Esophagus squamous epithelium (tissue), 5 donors: ENCODE data around the gene JAML. TPM values are rescaled to one million over a fixed set of nuclear protein-coding genes. Genes with fewer than 3 reads are reported as not detected.

Experiments used
- DNase-seq: peaks from one replicate; lab custom pipeline; 2025; lab: John Stamatoyannopoulos, UW
- H3K27ac ChIP-seq, 4 donors: fragments of 200-600 bp; sonication (generic); one replicate each; pipeline ENCODE4 v1.5.1; 2016 to 2019; ENCODE audit warnings: mild to moderate bottlenecking in 1 of 4
- H3K27me3 ChIP-seq, 4 donors: fragments of 200-600 bp; sonication (generic); 1 replicate in 3 of 4; 2 replicates in 1 of 4; pipeline versions ENCODE4 v1.5.1 to v1.6.0; 2017 to 2021; ENCODE audit warnings: antibody characterized with exemption in 1 of 4
- H3K36me3 ChIP-seq, 3 donors: fragments of 200-600 bp; sonication (generic); one replicate each; pipeline ENCODE4 v1.5.1; 2016 to 2019
- H3K4me1 ChIP-seq, 3 donors: fragments of 200-600 bp; sonication (generic); one replicate each; pipeline ENCODE4 v1.5.1; 2017 to 2019
- H3K4me3 ChIP-seq, 4 donors: fragments of 200-600 bp; sonication (generic); 1 replicate in 3 of 4; 2 replicates in 1 of 4; pipeline ENCODE4 v1.5.1; 2016 to 2019; ENCODE audit warnings: mild to moderate bottlenecking in 2 of 4, moderate library complexity in 1 of 4
- H3K9me3 ChIP-seq, 3 donors: fragments of 200-600 bp; sonication (generic); one replicate each; pipeline ENCODE4 v1.5.1; 2016 to 2019
- CTCF ChIP-seq, 6 experiments: fragments of 450-650 bp in 4 of 6; fragments of 200-600 bp in 2 of 6; sonication (generic) in 2 of 6; IDR thresholded peaks; one replicate each; pipeline ENCODE4 v1.5.1; 2016 to 2019; ENCODE audit warnings: antibody characterized with exemption in 6 of 6, mild to moderate bottlenecking in 4 of 6, moderate library complexity in 4 of 6
- POLR2A ChIP-seq, 4 donors: fragments of 450-650 bp; IDR thresholded peaks; one replicate each; pipeline ENCODE4 v1.6.1; 2017; ENCODE audit warnings: antibody characterized with exemption in 4 of 4, mild to moderate bottlenecking in 4 of 4, moderate library complexity in 3 of 4
- WGBS, 2 donors: methylation state at CpG; one replicate each; pipeline ENCODE4 v1.1.5; 2018; 5-methylcytosine and 5-hydroxymethylcytosine counted together
- intact Hi-C: fragments of 100-400 bp; cut with DNase I; formaldehyde crosslinking; loops from one replicate; pipeline ENCODE4 v1.15.0; 2022
- total RNA-seq, 4 donors: library from RNA; depleted of rRNA; stranded (reverse); fragments of >200 nt; gene quantifications; one replicate each; pipeline ENCODE4 v1.1.0, GENCODE V29; 2016
- donor health status: DM: yes; HTN: yes; CAD: no.

JAML gene
- total RNA-seq, 4 donors from 2014 or later = 2.2 to 17.9 (median 9.5) TPM

- H3K36me3 ChIP-seq = no peaks in the 10 kb centered on the region
- intact Hi-C loops = no loop called here
- no peak overlapping the region for H3K4me3 ChIP-seq
- H3K4me1 ChIP-seq = peaks cover 0 to 9% (median 0%) of the 10 kb centered on the region in 3 donors
- no peak for DNase-seq
- TF ChIP-seq POLR2A (IDR thresholded peaks at IDR 0.05) (no peak), CTCF (IDR thresholded peaks at IDR 0.05) (no peak)
- H3K27me3 ChIP-seq = peaks cover 0 to 17% (median 0%) of the 10 kb centered on the region in 4 donors
- H3K27ac ChIP-seq = peak overlapping the region in 1 of 4 donors; percentile 4
- H3K9me3 ChIP-seq = no peaks in the 10 kb centered on the region
- 57% methylated on average over 1 of the region's 1 CpG; no CpG with 5 or more reads in 1 of the 2 donors for WGBS, 2 donors
Measured at GRCh38 chr11:118219732-118220131, 5.1 kb downstream of the JAML start.

DNA sequence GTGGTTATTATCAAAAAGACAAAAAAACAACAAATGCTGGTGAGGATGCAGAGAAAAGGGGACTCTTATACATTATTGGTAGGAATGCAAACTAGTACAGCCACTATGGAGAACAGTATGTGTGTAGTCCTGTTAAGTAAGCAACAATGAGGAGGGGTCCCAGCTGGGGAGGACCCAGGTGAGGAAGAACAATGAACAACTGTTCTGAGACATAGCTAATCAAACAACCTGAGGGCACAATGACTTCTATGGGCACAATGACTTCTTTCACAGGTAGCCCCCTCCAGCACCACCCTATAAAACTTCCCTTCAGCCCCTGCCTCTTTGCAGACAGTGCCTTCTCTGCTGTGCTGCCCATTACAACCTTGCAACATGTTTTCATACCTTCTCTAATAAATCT lies 5.6 kb downstream of the JAML start:
- peaks cover 0 to 9% (median 0%) of the 10 kb centered on the region in 3 donors for H3K4me1 ChIP-seq
- intact Hi-C loops = no loop called here
- no peak overlapping the region for H3K27ac ChIP-seq
- peaks cover 0 to 19% (median 0%) of the 10 kb centered on the region in 4 donors for H3K27me3 ChIP-seq
- TF ChIP-seq POLR2A (IDR thresholded peaks at IDR 0.05) (no peak), CTCF (IDR thresholded peaks at IDR 0.05) (no peak)
- H3K36me3 ChIP-seq = no peaks in the 10 kb centered on the region
- DNase-seq = no peak
- no peak overlapping the region for H3K4me3 ChIP-seq
- H3K9me3 ChIP-seq = no peaks in the 10 kb centered on the region

GRCh38 chr11:118217575-118217974 lies 7.2 kb downstream of the JAML start:
- no peaks in the 10 kb centered on the region for H3K9me3 ChIP-seq
- no peak overlapping the region for H3K4me3 ChIP-seq
- TF ChIP-seq CTCF (IDR thresholded peaks at IDR 0.05) (no peak), POLR2A (IDR thresholded peaks at IDR 0.05) (no peak)
- WGBS, 2 donors = 66 to 85% methylated on average over 3 of the region's 3 CpGs
- DNase-seq = no peak
- H3K27me3 ChIP-seq = peaks cover 0 to 27% (median 0%) of the 10 kb centered on the region in 4 donors
- H3K4me1 ChIP-seq = peaks cover 0 to 9% (median 0%) of the 10 kb centered on the region in 3 donors
- peak overlapping the region in 1 of 4 donors; percentile 0 for H3K27ac ChIP-seq
- intact Hi-C loops = no loop called here
- H3K36me3 ChIP-seq = no peaks in the 10 kb centered on the region

DNA sequence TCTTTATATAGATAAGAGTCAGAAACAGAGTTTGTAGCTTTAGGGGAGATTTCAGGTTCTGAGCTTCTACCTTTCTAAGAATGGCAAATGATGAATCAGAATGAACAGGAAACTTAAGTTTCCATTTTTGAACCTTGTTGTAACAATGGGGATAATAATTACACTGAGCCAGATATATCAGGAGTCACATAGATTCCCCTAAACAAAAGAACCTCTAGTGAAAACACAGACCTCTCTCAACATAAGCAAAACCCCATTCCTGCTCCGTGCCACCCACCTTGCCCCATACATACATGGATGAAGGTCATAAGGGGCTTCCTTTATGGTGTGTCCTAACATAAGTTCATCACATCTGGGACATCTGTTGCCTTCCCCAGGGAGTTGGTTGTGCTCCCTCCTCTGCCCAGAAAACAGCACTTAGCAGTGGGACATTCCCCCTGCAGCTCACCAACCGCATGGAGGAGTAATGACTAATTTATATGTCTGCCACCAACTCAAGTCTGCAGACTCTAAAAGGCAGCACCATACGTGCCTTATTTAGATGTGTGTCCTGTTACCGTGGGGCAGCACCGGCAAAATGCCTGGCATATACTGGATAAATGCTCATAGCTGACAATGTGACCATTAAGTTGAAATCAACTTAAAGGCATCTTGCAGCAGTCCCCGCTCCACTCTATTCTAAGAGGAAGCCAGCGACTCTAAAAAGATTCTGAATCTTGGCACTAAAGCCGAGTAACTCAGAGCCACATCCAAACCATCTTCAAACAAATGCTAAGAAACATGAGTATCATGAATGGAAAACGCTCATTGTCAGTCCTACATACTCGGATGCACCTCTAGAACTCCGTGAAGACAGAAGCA lies 8.0 kb downstream of the JAML start:
- Histone ChIP-seq H3K27ac (peak overlapping the region in 1 of 4 donors; percentile 42), H3K27me3 (peaks cover 0 to 21% (median 0%) of the 10 kb centered on the region in 4 donors), H3K4me3 (no peak overlapping the region), H3K36me3 (no peaks in the 10 kb centered on the region), H3K9me3 (no peaks in the 10 kb centered on the region), H3K4me1 (peaks cover 0 to 9% (median 0%) of the 10 kb centered on the region in 3 donors)
- TF ChIP-seq CTCF (IDR thresholded peaks at IDR 0.05) = no peak
- no peak for TF ChIP-seq POLR2A (IDR thresholded peaks at IDR 0.05)
- DNase-seq = no peak
- 66 to 74% methylated on average over 9 to 11 of the region's 11 CpGs for WGBS, 2 donors
- intact Hi-C loops = no loop called here

GRCh38 chr11:118215765-118216164 lies 9.0 kb downstream of the JAML start:
- DNase-seq = no peak
- Histone ChIP-seq H3K27ac (peak overlapping the region in 1 of 4 donors; percentile 42), H3K9me3 (no peaks in the 10 kb centered on the region), H3K36me3 (no peaks in the 10 kb centered on the region), H3K4me3 (no peak overlapping the region), H3K27me3 (peaks cover 0 to 16% (median 0%) of the 10 kb centered on the region in 4 donors), H3K4me1 (peaks cover 0 to 9% (median 0%) of the 10 kb centered on the region in 3 donors)
- 89% methylated on average over 7 of the region's 7 CpGs for WGBS, 2 donors
- TF ChIP-seq POLR2A (IDR thresholded peaks at IDR 0.05) (no peak), CTCF (IDR thresholded peaks at IDR 0.05) (no peak)
- intact Hi-C loops = no loop called here
